Erythroblast (primary cell): Measurements from ENCODE around the gene PARN.

Experiments
- GATA1 ChIP-seq: IDR thresholded peaks from 2 replicates; pipeline ENCODE4 v1.6.1; 2011; ENCODE audit warnings: low read depth, mild to moderate bottlenecking, control low read depth, low read length, moderate library complexity
- POLR2A ChIP-seq: IDR thresholded peaks from 2 replicates; pipeline ENCODE4 v1.6.1; 2011; ENCODE audit warnings: mild to moderate bottlenecking, low read length

GRCh38 chr16:14634389-14634725, 4.3 kb upstream of the PARN start:
- no peak for TF ChIP-seq POLR2A
- TF ChIP-seq GATA1 = no peak
